SK-N-SH (cell line): ENCODE results near the gene TUBA8. TPM values are rescaled to one million over a fixed set of nuclear protein-coding genes. Genes with fewer than 3 reads are reported as not detected.

ENCODE experiments used
- CTCF ChIA-PET: fragments of 300-600, 350-600 bp; formaldehyde crosslinking; extraction: SDS; loops from one replicate; lab custom pipeline; 2021; lab: Yijun Ruan, JAX
- POLR2A ChIA-PET: fragments of 350-600 bp; sonication (Branson Sonifier 250); formaldehyde crosslinking; extraction: SDS; loops from one replicate; lab custom pipeline; 2020; ENCODE audit warnings: antibody characterized with exemption, inconsistent platforms; lab: Yijun Ruan, JAX
- DNase-seq: peaks from one replicate; pipeline ENCODE4 v3.0.0; 2012
- H2AFZ ChIP-seq: fragments of 200-600 bp; sonication (generic); 2 replicates; pipeline ENCODE4 v1.8.1; 2016; ENCODE audit warnings: antibody characterized with exemption, mild to moderate bottlenecking, low read depth
- H3F3A ChIP-seq: fragments of 200-600 bp; sonication (generic); replicated peaks from 2 replicates; pipeline ENCODE3; 2016; ENCODE audit warnings: antibody characterized with exemption, mild to moderate bottlenecking; ENCODE audit not compliant: insufficient read depth
- H3K27ac ChIP-seq, 2 experiments: fragments of 200-500 bp in 1 of 2; fragments of 200-600 bp in 1 of 2; sonication (Bioruptor generic) in 1 of 2; sonication (generic), shearing (Covaris generic) in 1 of 2; 2 replicates each; pipeline versions ENCODE4 v1.5.1 to v1.6.1; 2014 to 2016; ENCODE audit warnings: low read depth in 2 of 2, inconsistent platforms in 1 of 2, low read length in 1 of 2, mild to moderate bottlenecking in 1 of 2, mixed read lengths in 1 of 2
- H3K27me3 ChIP-seq: fragments of 200-600 bp; sonication (generic), shearing (Covaris generic); 2 replicates; pipeline ENCODE4 v1.6.1; 2016; ENCODE audit warnings: mixed run types; ENCODE audit not compliant: insufficient read depth
- H3K36me3 ChIP-seq, 2 experiments: fragments of 200-500 bp in 1 of 2; fragments of 200-600 bp in 1 of 2; sonication (Bioruptor generic) in 1 of 2; sonication (generic) in 1 of 2; replicated peaks in 1 of 2; 2 replicates each; pipeline versions ENCODE3 to v1.5.1; 2014 to 2016; ENCODE audit warnings: low read length in 1 of 2, mild to moderate bottlenecking in 1 of 2; ENCODE audit not compliant: insufficient read depth in 2 of 2, control insufficient read depth in 1 of 2
- H3K4me1 ChIP-seq, 2 experiments: fragments of 200-500 bp in 1 of 2; fragments of 200-600 bp in 1 of 2; sonication (Bioruptor generic) in 1 of 2; sonication (generic), shearing (Covaris generic) in 1 of 2; 2 replicates each; pipeline versions ENCODE4 v1.5.1 to v1.6.1; 2014 to 2016; ENCODE audit warnings: low read depth in 1 of 2, low read length in 1 of 2, mixed run types in 1 of 2; ENCODE audit not compliant: insufficient read depth in 2 of 2, control insufficient read depth in 1 of 2
- H3K4me2 ChIP-seq: fragments of 200-600 bp; sonication (generic), shearing (Covaris generic); 2 replicates; pipeline ENCODE4 v1.6.1; 2017; ENCODE audit warnings: mixed run types
- H3K4me3 ChIP-seq, 2 experiments: fragments of 200-500 bp in 1 of 2; fragments of 200-600 bp in 1 of 2; sonication (Bioruptor generic) in 1 of 2; sonication (generic), shearing (Covaris generic) in 1 of 2; 2 replicates each; pipeline versions ENCODE4 v1.5.1 to v1.8.1; 2014 to 2016; ENCODE audit warnings: low read depth in 2 of 2, inconsistent platforms in 1 of 2, low read length in 1 of 2, mild to moderate bottlenecking in 1 of 2, mixed read lengths in 1 of 2, moderate library complexity in 1 of 2
- H3K79me2 ChIP-seq: fragments of 200-600 bp; sonication (generic); 2 replicates; pipeline ENCODE4 v1.8.1; 2017; ENCODE audit warnings: mild to moderate bottlenecking; ENCODE audit not compliant: insufficient read depth
- H3K9ac ChIP-seq: fragments of 200-600 bp; sonication (generic); 2 replicates; pipeline ENCODE4 v1.6.1; 2017; ENCODE audit warnings: mixed run types
- H3K9me2 ChIP-seq: fragments of 200-600 bp; sonication (generic); 2 replicates; pipeline ENCODE4 v1.6.1; 2017; ENCODE audit warnings: mixed run types
- H3K9me3 ChIP-seq: fragments of 200-600 bp; sonication (generic); 2 replicates; pipeline ENCODE4 v1.6.1; 2017; ENCODE audit warnings: mixed run types, mild to moderate bottlenecking, moderate library complexity
- H4K20me1 ChIP-seq: fragments of 200-600 bp; sonication (generic); 2 replicates; pipeline ENCODE4 v1.6.1; 2017; ENCODE audit warnings: mild to moderate bottlenecking, mixed run types; ENCODE audit not compliant: insufficient read depth
- ELF1 ChIP-seq: IDR thresholded peaks from 2 replicates; pipeline ENCODE4 v1.4.0; 2012
- FOXJ3 ChIP-seq: sonication (generic); formaldehyde crosslinking; IDR thresholded peaks from 2 replicates; pipeline ENCODE4 v1.5.1; 2020; ENCODE audit warnings: mild to moderate bottlenecking, missing genetic modification reagents
- FOXM1 ChIP-seq: IDR thresholded peaks from 2 replicates; pipeline ENCODE4 v1.4.0; 2012; ENCODE audit warnings: low read depth, mild to moderate bottlenecking
- GABPA ChIP-seq: IDR thresholded peaks from 2 replicates; pipeline ENCODE4 v1.4.0; 2012; ENCODE audit warnings: low read depth, mild to moderate bottlenecking
- GATA2 ChIP-seq: sonication (generic); formaldehyde crosslinking; IDR thresholded peaks from 2 replicates; pipeline ENCODE4 v1.5.0; 2020; ENCODE audit warnings: mild to moderate bottlenecking, missing genetic modification reagents
- MEF2A ChIP-seq: IDR thresholded peaks from 2 replicates; pipeline ENCODE4 v1.4.0; 2012; ENCODE audit warnings: low read depth, borderline replicate concordance
- NRF1 ChIP-seq: IDR thresholded peaks from 2 replicates; pipeline ENCODE4 v1.6.1; 2012; ENCODE audit warnings: low read depth, mild to moderate bottlenecking, low read length
- RAD21 ChIP-seq: IDR thresholded peaks from 2 replicates; pipeline ENCODE4 v1.6.1; 2012; ENCODE audit warnings: mild to moderate bottlenecking, low read length
- SIN3A ChIP-seq: IDR thresholded peaks from 2 replicates; pipeline ENCODE4 v1.6.1; 2012; ENCODE audit warnings: low read depth, mild to moderate bottlenecking, low read length, moderate library complexity, borderline replicate concordance
- SMC3 ChIP-seq: IDR thresholded peaks from 2 replicates; pipeline ENCODE4 v1.6.1; 2012; ENCODE audit warnings: low read depth, low read length, improper control_type of control experiment
- TAF1 ChIP-seq: IDR thresholded peaks from 2 replicates; pipeline ENCODE4 v1.6.1; 2012; ENCODE audit warnings: low read depth, mild to moderate bottlenecking, low read length, moderate library complexity, borderline replicate concordance
- YY1 ChIP-seq: IDR thresholded peaks from 2 replicates; pipeline ENCODE4 v1.4.0; 2012; ENCODE audit warnings: low read depth, mild to moderate bottlenecking
- WGBS: methylation state at CpG from one replicate; pipeline ENCODE4 v1.1.6; 2017; ENCODE audit warnings: low lambda C conversion rate; 5-methylcytosine and 5-hydroxymethylcytosine counted together
- polyA plus RNA-seq, 3 experiments: library from polyadenylated mRNA; depleted of rRNA; stranded (reverse); fragments of >200 nt; gene quantifications; 2 replicates each; pipeline ENCODE4 v1.2.3, GENCODE V29; 2012
- TF ChIP-seq, protein P1 (sequence below): IDR thresholded peaks from 2 replicates; pipeline ENCODE4 v1.6.1; 2012; ENCODE audit warnings: mild to moderate bottlenecking, low read depth, low read length, moderate library complexity
- TF ChIP-seq, protein P2 (sequence below): fragments of 200-600 bp; sonication (generic); IDR thresholded peaks from 2 replicates; pipeline ENCODE4 v1.6.1; 2017; ENCODE audit warnings: antibody characterized with exemption, mild to moderate bottlenecking, moderate library complexity
- TF ChIP-seq, protein P3 (sequence below): IDR thresholded peaks from 2 replicates; pipeline ENCODE4 v1.4.0; 2012; ENCODE audit warnings: low read depth, borderline replicate concordance
- TF ChIP-seq, protein P4 (sequence below): IDR thresholded peaks from 2 replicates; pipeline ENCODE4 v1.4.0; 2012; ENCODE audit warnings: low read depth

TUBA8 gene
- polyA plus RNA-seq, 1 of the 3 experiments (the other 2 are of a cell fraction): 1.7 TPM

DNA sequence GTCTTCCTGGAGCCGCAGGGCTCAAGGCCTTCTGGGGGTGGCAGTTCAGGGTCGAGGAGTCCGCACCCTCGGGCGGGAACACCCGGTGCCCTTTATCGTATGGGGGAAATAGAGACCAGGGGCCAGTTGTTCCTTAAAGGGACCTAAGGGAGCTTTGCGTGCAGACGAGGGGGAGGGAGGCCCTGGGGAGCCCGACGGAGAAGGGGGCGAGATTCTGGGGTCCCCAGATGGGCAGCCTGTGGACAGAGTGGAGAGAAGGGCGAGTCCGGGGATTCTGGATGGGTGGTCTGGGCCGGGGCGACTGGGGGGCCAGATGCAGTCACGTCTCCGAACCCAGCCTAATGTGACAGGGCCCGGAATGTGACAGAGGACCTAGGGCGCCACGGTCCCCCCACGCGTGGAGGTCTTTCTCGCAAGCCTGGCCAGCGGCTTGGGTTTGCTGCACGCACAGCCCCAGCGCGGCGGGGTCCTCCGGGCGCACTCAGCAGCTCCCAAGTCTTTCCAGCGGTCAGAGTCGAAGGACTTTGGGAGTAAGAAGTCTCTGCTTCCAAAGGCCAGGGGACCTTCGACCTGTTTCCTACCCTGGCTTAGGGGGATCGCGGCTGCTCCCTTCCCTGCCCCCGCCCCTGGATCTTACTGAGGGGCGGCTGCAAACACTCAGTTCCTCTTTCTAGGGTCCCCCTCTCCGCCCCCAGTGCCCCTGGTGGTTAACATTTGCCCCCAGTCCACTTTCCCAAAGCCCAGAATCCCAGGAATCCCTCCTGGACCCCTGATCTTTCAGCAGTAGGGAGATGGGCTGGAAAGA is 547 bp downstream of the TUBA8 start:
- CTCF ChIA-PET: interaction anchor here (0.9 to 1.8 kb wide), 3 partner anchors 10 to 281 kb away, joined by 3 to 5 read pairs (median 4); no protein-coding TSS in a partner anchor
- H3K4me3 ChIP-seq: peak overlapping the region in 1 of 2 experiments; percentile 39; a peak in 2 of 4 replicates

DNA sequence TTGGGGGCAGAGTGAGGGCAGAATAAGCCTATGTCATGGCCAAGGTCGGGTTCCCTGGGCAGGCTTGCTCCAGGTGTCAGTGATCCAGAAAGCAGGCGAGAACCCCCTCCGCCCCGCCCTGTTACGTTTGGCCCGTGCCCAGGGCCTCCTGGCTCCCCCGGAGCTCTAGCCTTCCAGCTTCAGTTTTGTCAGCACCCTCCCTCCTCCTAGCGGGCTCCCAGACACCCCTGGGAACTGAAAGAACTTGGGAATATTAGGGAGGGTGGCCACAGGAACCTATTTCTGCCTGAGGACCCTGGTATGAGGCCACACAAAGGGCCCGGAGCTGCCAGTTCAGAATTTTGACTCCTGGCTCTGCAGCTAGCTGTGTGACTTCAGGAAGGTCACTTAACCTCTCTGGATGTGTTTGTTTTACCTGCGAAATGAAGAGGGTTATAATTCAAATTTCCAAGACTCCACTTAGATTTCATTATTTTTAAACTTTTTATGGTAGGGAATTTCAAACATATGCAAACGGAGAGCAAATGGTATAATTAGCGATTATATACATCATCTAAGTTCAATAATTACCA is 1.2 kb downstream of the TUBA8 start:
- CTCF ChIA-PET: interaction anchor here (1.2 to 1.8 kb wide), 3 partner anchors 9 to 282 kb away, joined by 3 to 5 read pairs (median 4); no protein-coding TSS in a partner anchor
- TF ChIP-seq MEF2A (no peak), GABPA (no peak), GATA2 (CRISPR knock-in tag) (no peak), YY1 (no peak), SIN3A (no peak)
- TF ChIP-seq, protein P1, sequence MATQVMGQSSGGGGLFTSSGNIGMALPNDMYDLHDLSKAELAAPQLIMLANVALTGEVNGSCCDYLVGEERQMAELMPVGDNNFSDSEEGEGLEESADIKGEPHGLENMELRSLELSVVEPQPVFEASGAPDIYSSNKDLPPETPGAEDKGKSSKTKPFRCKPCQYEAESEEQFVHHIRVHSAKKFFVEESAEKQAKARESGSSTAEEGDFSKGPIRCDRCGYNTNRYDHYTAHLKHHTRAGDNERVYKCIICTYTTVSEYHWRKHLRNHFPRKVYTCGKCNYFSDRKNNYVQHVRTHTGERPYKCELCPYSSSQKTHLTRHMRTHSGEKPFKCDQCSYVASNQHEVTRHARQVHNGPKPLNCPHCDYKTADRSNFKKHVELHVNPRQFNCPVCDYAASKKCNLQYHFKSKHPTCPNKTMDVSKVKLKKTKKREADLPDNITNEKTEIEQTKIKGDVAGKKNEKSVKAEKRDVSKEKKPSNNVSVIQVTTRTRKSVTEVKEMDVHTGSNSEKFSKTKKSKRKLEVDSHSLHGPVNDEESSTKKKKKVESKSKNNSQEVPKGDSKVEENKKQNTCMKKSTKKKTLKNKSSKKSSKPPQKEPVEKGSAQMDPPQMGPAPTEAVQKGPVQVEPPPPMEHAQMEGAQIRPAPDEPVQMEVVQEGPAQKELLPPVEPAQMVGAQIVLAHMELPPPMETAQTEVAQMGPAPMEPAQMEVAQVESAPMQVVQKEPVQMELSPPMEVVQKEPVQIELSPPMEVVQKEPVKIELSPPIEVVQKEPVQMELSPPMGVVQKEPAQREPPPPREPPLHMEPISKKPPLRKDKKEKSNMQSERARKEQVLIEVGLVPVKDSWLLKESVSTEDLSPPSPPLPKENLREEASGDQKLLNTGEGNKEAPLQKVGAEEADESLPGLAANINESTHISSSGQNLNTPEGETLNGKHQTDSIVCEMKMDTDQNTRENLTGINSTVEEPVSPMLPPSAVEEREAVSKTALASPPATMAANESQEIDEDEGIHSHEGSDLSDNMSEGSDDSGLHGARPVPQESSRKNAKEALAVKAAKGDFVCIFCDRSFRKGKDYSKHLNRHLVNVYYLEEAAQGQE: no peak
- TF ChIP-seq, protein P2, sequence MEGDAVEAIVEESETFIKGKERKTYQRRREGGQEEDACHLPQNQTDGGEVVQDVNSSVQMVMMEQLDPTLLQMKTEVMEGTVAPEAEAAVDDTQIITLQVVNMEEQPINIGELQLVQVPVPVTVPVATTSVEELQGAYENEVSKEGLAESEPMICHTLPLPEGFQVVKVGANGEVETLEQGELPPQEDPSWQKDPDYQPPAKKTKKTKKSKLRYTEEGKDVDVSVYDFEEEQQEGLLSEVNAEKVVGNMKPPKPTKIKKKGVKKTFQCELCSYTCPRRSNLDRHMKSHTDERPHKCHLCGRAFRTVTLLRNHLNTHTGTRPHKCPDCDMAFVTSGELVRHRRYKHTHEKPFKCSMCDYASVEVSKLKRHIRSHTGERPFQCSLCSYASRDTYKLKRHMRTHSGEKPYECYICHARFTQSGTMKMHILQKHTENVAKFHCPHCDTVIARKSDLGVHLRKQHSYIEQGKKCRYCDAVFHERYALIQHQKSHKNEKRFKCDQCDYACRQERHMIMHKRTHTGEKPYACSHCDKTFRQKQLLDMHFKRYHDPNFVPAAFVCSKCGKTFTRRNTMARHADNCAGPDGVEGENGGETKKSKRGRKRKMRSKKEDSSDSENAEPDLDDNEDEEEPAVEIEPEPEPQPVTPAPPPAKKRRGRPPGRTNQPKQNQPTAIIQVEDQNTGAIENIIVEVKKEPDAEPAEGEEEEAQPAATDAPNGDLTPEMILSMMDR: no peak
- TF ChIP-seq, protein P3, sequence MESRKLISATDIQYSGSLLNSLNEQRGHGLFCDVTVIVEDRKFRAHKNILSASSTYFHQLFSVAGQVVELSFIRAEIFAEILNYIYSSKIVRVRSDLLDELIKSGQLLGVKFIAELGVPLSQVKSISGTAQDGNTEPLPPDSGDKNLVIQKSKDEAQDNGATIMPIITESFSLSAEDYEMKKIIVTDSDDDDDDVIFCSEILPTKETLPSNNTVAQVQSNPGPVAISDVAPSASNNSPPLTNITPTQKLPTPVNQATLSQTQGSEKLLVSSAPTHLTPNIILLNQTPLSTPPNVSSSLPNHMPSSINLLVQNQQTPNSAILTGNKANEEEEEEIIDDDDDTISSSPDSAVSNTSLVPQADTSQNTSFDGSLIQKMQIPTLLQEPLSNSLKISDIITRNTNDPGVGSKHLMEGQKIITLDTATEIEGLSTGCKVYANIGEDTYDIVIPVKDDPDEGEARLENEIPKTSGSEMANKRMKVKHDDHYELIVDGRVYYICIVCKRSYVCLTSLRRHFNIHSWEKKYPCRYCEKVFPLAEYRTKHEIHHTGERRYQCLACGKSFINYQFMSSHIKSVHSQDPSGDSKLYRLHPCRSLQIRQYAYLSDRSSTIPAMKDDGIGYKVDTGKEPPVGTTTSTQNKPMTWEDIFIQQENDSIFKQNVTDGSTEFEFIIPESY: no peak

More for the DNA sequence above, 547 bp downstream of the TUBA8 start:
- peak overlapping the region; percentile 67 for H3K4me2 ChIP-seq
- DNase-seq: no peak
- H3K9ac ChIP-seq: no peak overlapping the region
- H3K79me2 ChIP-seq: no peaks in the 10 kb centered on the region
- TF ChIP-seq, protein P3: no peak
- TF ChIP-seq RAD21: no peak
- TF ChIP-seq, protein P4, sequence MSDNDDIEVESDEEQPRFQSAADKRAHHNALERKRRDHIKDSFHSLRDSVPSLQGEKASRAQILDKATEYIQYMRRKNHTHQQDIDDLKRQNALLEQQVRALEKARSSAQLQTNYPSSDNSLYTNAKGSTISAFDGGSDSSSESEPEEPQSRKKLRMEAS: no peak
- no peak for TF ChIP-seq TAF1
- no peak for TF ChIP-seq FOXM1
- TF ChIP-seq FOXJ3 (CRISPR knock-in tag): no peak
- TF ChIP-seq NRF1: no peak
- TF ChIP-seq SMC3: no peak
- no peak for TF ChIP-seq ELF1
- peaks cover 0 to 14% of the 10 kb centered on the region in 2 experiments; a peak in 1 of 4 replicates for H3K4me1 ChIP-seq
- POLR2A ChIA-PET: no interaction called here
- no peaks in the 10 kb centered on the region for H3K27me3 ChIP-seq
- H3K9me3 ChIP-seq: no peaks in the 10 kb centered on the region
- H3K9me2 ChIP-seq: no peaks in the 10 kb centered on the region
- H3F3A ChIP-seq: no peaks in the 10 kb centered on the region
- 72% methylated on average over 36 of the region's 39 CpGs for WGBS
- peak overlapping the region; percentile 46; the same call in 1 of the 2 replicates for H2AFZ ChIP-seq
- H3K36me3 ChIP-seq: no peaks in the 10 kb centered on the region
- H3K27ac ChIP-seq: no peak overlapping the region
- H4K20me1 ChIP-seq: no peaks in the 10 kb centered on the region

More for the DNA sequence above, 1.2 kb downstream of the TUBA8 start:
- Histone ChIP-seq H3K4me2 (no peak overlapping the region), H3K4me3 (no peak overlapping the region), H3K79me2 (no peaks in the 10 kb centered on the region), H3F3A (no peaks in the 10 kb centered on the region), H3K9me2 (no peaks in the 10 kb centered on the region), H4K20me1 (no peaks in the 10 kb centered on the region), H2AFZ (no peak overlapping the region), H3K9ac (no peak overlapping the region), H3K27ac (no peak overlapping the region), H3K36me3 (no peaks in the 10 kb centered on the region), H3K9me3 (no peaks in the 10 kb centered on the region), H3K4me1 (peaks cover 0 to 14% of the 10 kb centered on the region in 2 experiments; a peak in 1 of 4 replicates), H3K27me3 (no peaks in the 10 kb centered on the region)
- no peak for DNase-seq
- POLR2A ChIA-PET: no interaction called here
- WGBS: 83% methylated on average over 12 of the region's 12 CpGs
